Breast epithelium (tissue), 3 donors: ENCODE results near the gene CYTH1.

Experiments
- POLR2A ChIP-seq: fragments of 450-650 bp; IDR thresholded peaks from one replicate; pipeline ENCODE4 v1.6.1; 2016; ENCODE audit warnings: antibody characterized with exemption, mild to moderate bottlenecking, moderate library complexity
- POLR2AphosphoS5 ChIP-seq, 3 donors: sonication (generic); formaldehyde crosslinking; IDR thresholded peaks; one replicate each; pipeline ENCODE4 v1.6.1; 2017; ENCODE audit warnings: antibody characterized with exemption in 3 of 3
- TF ChIP-seq, protein P1 (sequence below), 3 donors: fragments of 450-650 bp; IDR thresholded peaks; one replicate each; pipeline ENCODE4 v1.5.1; 2016 to 2017; ENCODE audit warnings: antibody characterized with exemption in 3 of 3, mild to moderate bottlenecking in 3 of 3, moderate library complexity in 3 of 3

DNA sequence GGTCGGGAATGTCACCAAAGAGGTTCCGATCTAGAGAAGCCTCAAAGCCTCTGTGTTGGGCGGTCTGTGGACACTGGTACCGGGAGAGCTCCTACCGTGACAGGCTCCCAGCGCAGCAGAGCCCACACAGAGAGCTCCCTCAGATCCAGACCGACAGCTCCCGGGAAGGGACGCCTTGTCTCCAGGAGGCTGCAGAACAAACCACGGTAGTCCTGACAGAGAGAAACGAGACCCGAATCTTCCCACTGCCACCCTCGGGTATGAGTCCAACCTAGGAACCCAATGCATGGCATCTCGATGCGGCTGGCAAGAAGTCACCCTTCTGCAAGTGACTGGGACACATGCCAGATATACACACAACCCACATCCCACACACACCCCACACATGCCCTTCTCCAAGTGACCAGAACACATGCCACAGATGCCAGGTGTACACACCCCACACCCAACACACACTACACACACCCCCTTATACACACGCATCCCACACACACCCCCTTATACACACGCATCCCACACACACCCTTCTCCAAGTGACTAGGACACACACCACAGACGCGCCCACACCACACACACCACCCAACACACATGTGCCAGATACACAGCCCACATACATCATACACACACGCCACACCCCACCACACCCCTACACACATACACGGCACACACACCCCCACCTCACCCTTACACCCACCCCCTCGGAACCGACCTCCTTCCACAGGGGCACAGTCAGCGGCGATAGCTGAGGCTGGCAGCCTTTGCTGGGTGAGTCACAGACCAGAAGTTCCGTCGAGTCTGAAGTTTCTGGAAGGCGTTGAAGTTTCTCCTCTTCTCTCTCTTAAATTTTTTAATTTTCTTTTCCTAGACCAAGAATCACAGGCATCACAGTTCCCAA lies 15.9 kb upstream of the CYTH1 start:
- TF ChIP-seq, protein P1, sequence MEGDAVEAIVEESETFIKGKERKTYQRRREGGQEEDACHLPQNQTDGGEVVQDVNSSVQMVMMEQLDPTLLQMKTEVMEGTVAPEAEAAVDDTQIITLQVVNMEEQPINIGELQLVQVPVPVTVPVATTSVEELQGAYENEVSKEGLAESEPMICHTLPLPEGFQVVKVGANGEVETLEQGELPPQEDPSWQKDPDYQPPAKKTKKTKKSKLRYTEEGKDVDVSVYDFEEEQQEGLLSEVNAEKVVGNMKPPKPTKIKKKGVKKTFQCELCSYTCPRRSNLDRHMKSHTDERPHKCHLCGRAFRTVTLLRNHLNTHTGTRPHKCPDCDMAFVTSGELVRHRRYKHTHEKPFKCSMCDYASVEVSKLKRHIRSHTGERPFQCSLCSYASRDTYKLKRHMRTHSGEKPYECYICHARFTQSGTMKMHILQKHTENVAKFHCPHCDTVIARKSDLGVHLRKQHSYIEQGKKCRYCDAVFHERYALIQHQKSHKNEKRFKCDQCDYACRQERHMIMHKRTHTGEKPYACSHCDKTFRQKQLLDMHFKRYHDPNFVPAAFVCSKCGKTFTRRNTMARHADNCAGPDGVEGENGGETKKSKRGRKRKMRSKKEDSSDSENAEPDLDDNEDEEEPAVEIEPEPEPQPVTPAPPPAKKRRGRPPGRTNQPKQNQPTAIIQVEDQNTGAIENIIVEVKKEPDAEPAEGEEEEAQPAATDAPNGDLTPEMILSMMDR (IDR thresholded peaks at IDR 0.05): no peak
- TF ChIP-seq POLR2AphosphoS5 (IDR thresholded peaks at IDR 0.05) (no peak), POLR2A (no peak)
